HEK293 (cell line): Measurements from ENCODE around the gene WFDC12.

ENCODE experiments used
- ATF2 ChIP-seq: fragments of 450-650 bp; formaldehyde crosslinking; IDR thresholded peaks from 2 replicates; pipeline ENCODE4 v1.5.1; 2016; ENCODE audit warnings: missing biosample characterization, missing genetic modification characterization, low read depth
- OVOL3 ChIP-seq: fragments of 450-650 bp; formaldehyde crosslinking; IDR thresholded peaks from 2 replicates; pipeline ENCODE4 v1.5.1; 2016; ENCODE audit warnings: missing biosample characterization, missing genetic modification characterization
- PRDM10 ChIP-seq: fragments of 450-650 bp; formaldehyde crosslinking; IDR thresholded peaks from 2 replicates; pipeline ENCODE4 v1.5.1; 2016; ENCODE audit warnings: missing biosample characterization, missing genetic modification characterization
- ZNF660 ChIP-seq: fragments of 450-650 bp; IDR thresholded peaks from 2 replicates; pipeline ENCODE4 v1.5.1; 2018; ENCODE audit warnings: missing biosample characterization, mild to moderate bottlenecking, missing genetic modification characterization
- ZSCAN30 ChIP-seq: fragments of 450-650 bp; IDR thresholded peaks from 2 replicates; pipeline ENCODE4 v1.5.1; 2018; ENCODE audit warnings: missing biosample characterization, mild to moderate bottlenecking, missing genetic modification characterization, moderate library complexity
- TF ChIP-seq, protein P1 (sequence below): fragments of 450-650 bp; formaldehyde crosslinking; IDR thresholded peaks from 2 replicates; pipeline ENCODE4 v1.5.1; 2016; ENCODE audit warnings: missing biosample characterization, missing genetic modification characterization
- TF ChIP-seq, protein P2 (sequence below): fragments of 450-650 bp; formaldehyde crosslinking; optimal IDR thresholded peaks from 2 replicates; pipeline ENCODE3; 2016; ENCODE audit warnings: missing biosample characterization, mild to moderate bottlenecking, missing genetic modification characterization

GRCh38 chr20:45109634-45110033 lies 14.6 kb downstream of the WFDC12 start:
- TF ChIP-seq, protein P1, sequence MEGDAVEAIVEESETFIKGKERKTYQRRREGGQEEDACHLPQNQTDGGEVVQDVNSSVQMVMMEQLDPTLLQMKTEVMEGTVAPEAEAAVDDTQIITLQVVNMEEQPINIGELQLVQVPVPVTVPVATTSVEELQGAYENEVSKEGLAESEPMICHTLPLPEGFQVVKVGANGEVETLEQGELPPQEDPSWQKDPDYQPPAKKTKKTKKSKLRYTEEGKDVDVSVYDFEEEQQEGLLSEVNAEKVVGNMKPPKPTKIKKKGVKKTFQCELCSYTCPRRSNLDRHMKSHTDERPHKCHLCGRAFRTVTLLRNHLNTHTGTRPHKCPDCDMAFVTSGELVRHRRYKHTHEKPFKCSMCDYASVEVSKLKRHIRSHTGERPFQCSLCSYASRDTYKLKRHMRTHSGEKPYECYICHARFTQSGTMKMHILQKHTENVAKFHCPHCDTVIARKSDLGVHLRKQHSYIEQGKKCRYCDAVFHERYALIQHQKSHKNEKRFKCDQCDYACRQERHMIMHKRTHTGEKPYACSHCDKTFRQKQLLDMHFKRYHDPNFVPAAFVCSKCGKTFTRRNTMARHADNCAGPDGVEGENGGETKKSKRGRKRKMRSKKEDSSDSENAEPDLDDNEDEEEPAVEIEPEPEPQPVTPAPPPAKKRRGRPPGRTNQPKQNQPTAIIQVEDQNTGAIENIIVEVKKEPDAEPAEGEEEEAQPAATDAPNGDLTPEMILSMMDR (tag by site-specific recombination), result no peak
- TF ChIP-seq ZSCAN30 (tag by site-specific recombination), result no peak
- no peak for TF ChIP-seq OVOL3
- no peak for TF ChIP-seq ATF2 (tag by site-specific recombination)
- no peak for TF ChIP-seq ZNF660 (tag by site-specific recombination)
- TF ChIP-seq PRDM10 (tag by site-specific recombination), result no peak
- TF ChIP-seq, protein P2, sequence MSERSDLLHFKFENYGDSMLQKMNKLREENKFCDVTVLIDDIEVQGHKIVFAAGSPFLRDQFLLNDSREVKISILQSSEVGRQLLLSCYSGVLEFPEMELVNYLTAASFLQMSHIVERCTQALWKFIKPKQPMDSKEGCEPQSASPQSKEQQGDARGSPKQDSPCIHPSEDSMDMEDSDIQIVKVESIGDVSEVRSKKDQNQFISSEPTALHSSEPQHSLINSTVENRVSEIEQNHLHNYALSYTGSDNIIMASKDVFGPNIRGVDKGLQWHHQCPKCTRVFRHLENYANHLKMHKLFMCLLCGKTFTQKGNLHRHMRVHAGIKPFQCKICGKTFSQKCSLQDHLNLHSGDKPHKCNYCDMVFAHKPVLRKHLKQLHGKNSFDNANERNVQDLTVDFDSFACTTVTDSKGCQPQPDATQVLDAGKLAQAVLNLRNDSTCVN (tag by site-specific recombination), result no peak
